Suprapubic skin (tissue), 4 donors: ENCODE results near the gene RABAC1. TPM values are rescaled to one million over a fixed set of nuclear protein-coding genes. Genes with fewer than 3 reads are reported as not detected.

Source experiments
- DNase-seq, 2 donors: peaks; one replicate each; pipeline ENCODE4 v3.0.0-alpha.2; 2019; ENCODE audit warnings: low spot score in 2 of 2
- H3K27ac ChIP-seq: fragments of 200-600 bp; sonication (generic); one replicate; pipeline ENCODE4 v1.5.1; 2019
- H3K27me3 ChIP-seq: fragments of 200-600 bp; sonication (generic); one replicate; pipeline ENCODE4 v1.5.1; 2019
- H3K36me3 ChIP-seq: fragments of 200-600 bp; sonication (generic); one replicate; pipeline ENCODE4 v1.5.1; 2019
- H3K4me1 ChIP-seq: fragments of 200-600 bp; sonication (generic); one replicate; pipeline ENCODE4 v1.5.1; 2019
- H3K4me3 ChIP-seq: fragments of 200-600 bp; sonication (generic); one replicate; pipeline ENCODE4 v1.5.1; 2019; ENCODE audit warnings: mild to moderate bottlenecking
- H3K9me3 ChIP-seq: fragments of 200-600 bp; sonication (generic); one replicate; pipeline ENCODE4 v1.5.1; 2019
- CTCF ChIP-seq, 2 donors: fragments of 200-600 bp in 1 of 2; fragments of 450-650 bp in 1 of 2; sonication (generic) in 1 of 2; IDR thresholded peaks; one replicate each; pipeline ENCODE4 v1.5.1; 2016 to 2019; ENCODE audit warnings: antibody characterized with exemption in 2 of 2, mild to moderate bottlenecking in 1 of 2, moderate library complexity in 1 of 2
- EP300 ChIP-seq: sonication (generic); formaldehyde crosslinking; IDR thresholded peaks from one replicate; pipeline ENCODE4 v1.6.1; 2017; ENCODE audit warnings: antibody characterized with exemption
- POLR2A ChIP-seq, 2 donors: fragments of 450-650 bp; IDR thresholded peaks; one replicate each; pipeline ENCODE4 v1.6.1; 2017; ENCODE audit warnings: antibody characterized with exemption in 2 of 2, mild to moderate bottlenecking in 2 of 2, moderate library complexity in 2 of 2
- POLR2AphosphoS5 ChIP-seq, 3 donors: sonication (generic); formaldehyde crosslinking; IDR thresholded peaks; one replicate each; pipeline ENCODE4 v1.6.1; 2017; ENCODE audit warnings: antibody characterized with exemption in 3 of 3
- WGBS: methylation state at CpG from one replicate; pipeline ENCODE4 v1.1.5; 2018; 5-methylcytosine and 5-hydroxymethylcytosine counted together
- total RNA-seq, 4 donors: library from RNA; depleted of rRNA; stranded (reverse); fragments of >200 nt; gene quantifications; one replicate each; pipeline ENCODE4 v1.1.0, GENCODE V29; 2016

The RABAC1 gene
- total RNA-seq, 4 donors from 2014 or later, result 75.2 to 137 (median 125) TPM

DNA sequence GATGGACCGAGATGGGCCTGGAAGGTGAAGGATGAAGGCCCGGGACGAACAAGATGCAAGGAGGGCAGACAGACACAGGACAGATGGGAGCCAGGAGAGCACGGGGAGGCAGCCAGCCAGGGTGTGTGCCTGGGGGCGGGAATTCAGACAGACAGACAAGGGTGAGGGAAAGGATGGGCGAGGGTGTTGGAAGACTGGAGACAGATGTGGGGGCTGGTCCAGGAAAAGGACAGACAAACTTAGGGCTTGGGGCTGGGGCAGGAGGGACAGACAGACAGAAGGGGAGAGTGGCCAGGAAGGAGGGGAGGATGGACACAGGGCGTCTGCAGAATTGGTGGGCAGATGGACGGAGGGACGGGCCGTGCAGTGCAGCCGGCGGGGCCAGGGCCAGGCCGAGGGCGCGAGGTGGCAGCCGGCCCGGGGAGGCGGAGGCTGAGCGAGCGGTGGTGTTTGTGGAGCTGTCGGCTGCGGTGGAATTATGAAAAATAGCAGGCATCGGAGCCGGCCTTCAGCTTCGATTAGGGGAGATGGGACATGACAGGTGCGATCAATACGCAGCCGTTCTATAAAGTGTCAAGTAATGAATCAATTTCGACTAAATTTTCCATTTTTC, 26.3 kb downstream of the RABAC1 start:
- TF ChIP-seq POLR2A (IDR thresholded peaks at IDR 0.05) (no peak), CTCF (IDR thresholded peaks at IDR 0.05) (no peak), POLR2AphosphoS5 (IDR thresholded peaks at IDR 0.05) (no peak), EP300 (no peak)
- Histone ChIP-seq H3K27me3 (peaks cover 100% of the 10 kb centered on the region), H3K4me1 (peaks cover 22% of the 10 kb centered on the region), H3K9me3 (no peaks in the 10 kb centered on the region), H3K4me3 (no peak overlapping the region), H3K36me3 (no peaks in the 10 kb centered on the region), H3K27ac (no peak overlapping the region)
- DNase-seq, result no peak
- WGBS, result 30% methylated on average over 29 of the region's 29 CpGs

DNA sequence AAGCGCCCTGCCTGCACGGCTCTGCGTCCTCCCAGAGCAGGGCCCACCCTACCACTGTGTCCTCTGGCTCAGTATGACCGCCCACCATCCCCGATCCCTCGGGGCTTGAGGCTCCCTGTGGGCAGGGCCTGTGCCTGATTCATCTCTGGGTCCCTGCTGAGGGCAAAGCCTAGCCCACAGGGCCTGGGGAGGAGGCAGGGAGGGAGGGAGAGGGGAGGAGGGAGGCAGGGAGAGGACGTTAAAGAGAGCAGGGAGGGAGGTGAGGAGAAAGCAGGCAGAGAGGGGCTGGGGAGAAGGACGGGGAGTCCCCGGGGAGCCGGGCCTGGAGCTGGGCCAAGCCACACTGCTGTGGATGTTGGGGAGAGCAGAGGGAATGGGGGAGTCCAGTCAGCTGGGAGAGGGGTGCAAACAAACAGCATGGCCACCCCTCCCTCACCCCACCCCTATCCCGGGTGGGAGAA, 26.8 kb downstream of the RABAC1 start:
- Histone ChIP-seq H3K27ac (no peak overlapping the region), H3K36me3 (no peaks in the 10 kb centered on the region), H3K9me3 (no peaks in the 10 kb centered on the region), H3K27me3 (peaks cover 100% of the 10 kb centered on the region), H3K4me3 (no peak overlapping the region), H3K4me1 (peaks cover 25% of the 10 kb centered on the region)
- no peak for TF ChIP-seq POLR2A (IDR thresholded peaks at IDR 0.05)
- WGBS, result 8% methylated on average over 8 of the region's 11 CpGs
- no peak for DNase-seq

DNA sequence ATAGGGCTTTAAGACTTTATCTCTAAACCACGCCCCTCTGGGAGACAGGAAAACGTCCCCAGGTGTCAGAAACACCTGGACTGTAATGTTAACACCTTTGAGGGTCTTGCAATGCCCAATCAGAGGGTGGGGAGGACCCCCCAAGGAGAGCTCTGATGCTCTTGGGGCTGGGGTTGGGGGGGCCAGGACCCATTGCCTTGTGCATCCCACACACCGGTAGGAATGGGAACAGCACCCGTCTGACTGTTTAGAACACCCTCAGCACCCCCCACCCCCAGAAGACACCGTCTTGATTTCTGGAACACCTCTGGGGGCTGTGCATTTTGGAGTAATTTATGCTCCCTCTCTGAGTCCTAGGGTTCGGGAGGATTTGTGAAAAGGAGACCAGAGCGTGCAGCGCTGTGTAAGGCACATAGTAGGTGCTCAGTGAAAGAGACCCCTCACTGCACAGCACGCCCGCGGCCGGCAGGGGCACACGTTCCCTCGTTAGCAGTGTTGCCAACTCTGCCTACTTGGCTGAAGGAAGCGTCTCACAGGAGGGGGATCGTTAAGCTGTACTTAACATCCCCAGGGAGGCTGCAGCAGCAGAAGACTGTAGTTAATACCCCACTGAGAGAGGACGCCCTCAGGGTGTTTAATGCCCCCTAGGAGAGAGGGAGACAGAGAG, 28.1 kb downstream of the RABAC1 start:
- Histone ChIP-seq H3K4me1 (peaks cover 24% of the 10 kb centered on the region), H3K27ac (no peak overlapping the region), H3K9me3 (no peaks in the 10 kb centered on the region), H3K27me3 (peaks cover 99% of the 10 kb centered on the region), H3K4me3 (no peak overlapping the region), H3K36me3 (no peaks in the 10 kb centered on the region)
- TF ChIP-seq CTCF (IDR thresholded peaks at IDR 0.05) (no peak), POLR2AphosphoS5 (IDR thresholded peaks at IDR 0.05) (no peak), EP300 (no peak), POLR2A (IDR thresholded peaks at IDR 0.05) (no peak)
- DNase-seq, result no peak
- 18% methylated on average over 9 of the region's 17 CpGs for WGBS

- Histone ChIP-seq H3K9me3 (no peaks in the 10 kb centered on the region), H3K4me3 (no peak overlapping the region), H3K4me1 (peaks cover 17% of the 10 kb centered on the region), H3K27ac (no peak overlapping the region), H3K27me3 (peaks cover 99% of the 10 kb centered on the region), H3K36me3 (no peaks in the 10 kb centered on the region)
- TF ChIP-seq POLR2AphosphoS5 (IDR thresholded peaks at IDR 0.05) (no peak), EP300 (no peak)
- 25% methylated on average over 5 of the region's 7 CpGs for WGBS
- DNase-seq, result no peak
Observed at GRCh38 chr19:41930322-41930722, 28.8 kb downstream of the RABAC1 start.

DNA sequence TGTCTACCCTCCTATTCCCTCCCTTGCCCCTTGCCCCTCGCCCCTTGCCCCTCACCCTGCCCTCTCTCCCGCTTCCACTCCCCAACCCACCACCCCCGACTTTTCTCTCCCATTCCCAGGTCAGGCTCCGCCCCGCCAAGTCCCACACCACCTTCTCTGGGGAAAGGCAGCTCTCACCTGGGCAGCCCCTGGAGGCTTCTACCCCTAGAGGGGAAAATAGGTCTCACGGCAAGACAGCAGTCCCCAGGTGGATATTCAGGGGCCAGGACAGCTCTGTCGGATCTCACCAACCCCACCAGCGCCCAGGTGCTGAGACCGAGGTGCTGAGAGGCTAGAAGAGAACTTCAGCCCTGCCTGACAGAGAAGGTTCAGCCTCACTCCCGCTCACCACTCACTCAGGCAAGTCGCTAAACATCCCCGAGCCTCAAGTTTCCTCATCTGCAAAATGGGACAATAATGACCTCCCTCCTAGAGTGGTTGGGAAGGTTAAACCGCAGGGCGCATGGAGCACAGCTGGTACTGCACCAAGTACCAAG, 29.5 kb downstream of the RABAC1 start:
- DNase-seq, result no peak
- no peak overlapping the region for H3K27ac ChIP-seq
- H3K4me3 ChIP-seq, result no peak overlapping the region
- H3K27me3 ChIP-seq, result peaks cover 99% of the 10 kb centered on the region
- WGBS, result 34% methylated on average over 12 of the region's 14 CpGs
- H3K9me3 ChIP-seq, result no peaks in the 10 kb centered on the region
- no peak for TF ChIP-seq POLR2A (IDR thresholded peaks at IDR 0.05)
- TF ChIP-seq POLR2AphosphoS5 (IDR thresholded peaks at IDR 0.05), result no peak
- no peak for TF ChIP-seq CTCF (IDR thresholded peaks at IDR 0.05)
- no peak for TF ChIP-seq EP300
- H3K4me1 ChIP-seq, result peaks cover 17% of the 10 kb centered on the region
- no peaks in the 10 kb centered on the region for H3K36me3 ChIP-seq

DNA sequence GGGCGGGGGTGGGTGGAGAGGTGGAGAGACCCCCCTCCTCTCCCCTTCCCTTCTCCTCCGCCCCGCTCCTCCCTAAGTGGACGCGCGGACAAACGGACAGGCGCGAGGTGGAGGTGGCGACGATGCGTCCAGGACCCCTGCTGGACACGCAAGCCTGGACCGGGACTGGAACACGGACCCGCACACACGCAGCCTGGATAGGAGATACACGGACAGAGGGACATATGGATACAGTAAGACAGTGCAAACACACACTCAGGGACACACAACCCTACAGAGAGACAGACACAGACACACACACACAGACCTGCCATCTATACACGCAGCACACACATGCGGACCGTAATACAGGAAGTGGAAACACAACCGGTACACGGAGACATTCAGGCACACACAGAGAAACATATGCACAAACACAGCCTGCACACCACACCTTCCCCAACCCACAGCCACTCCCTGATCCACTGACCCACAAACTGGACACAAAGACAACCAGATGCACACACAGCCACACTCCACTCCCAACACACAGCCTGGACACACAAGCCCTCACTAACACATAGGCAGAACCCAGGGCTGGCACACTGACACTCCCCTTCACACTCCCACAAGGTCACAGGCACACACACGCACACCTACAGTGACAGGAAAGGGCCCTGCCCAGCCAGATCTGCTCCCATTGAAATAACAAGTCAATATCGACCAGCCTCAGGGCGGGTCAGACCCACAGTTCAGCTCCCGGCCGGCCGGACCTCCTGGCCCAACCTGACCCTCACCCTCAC, 30.2 kb downstream of the RABAC1 start:
- H3K4me1 ChIP-seq, result peaks cover 17% of the 10 kb centered on the region
- TF ChIP-seq POLR2AphosphoS5 (IDR thresholded peaks at IDR 0.05), result no peak
- no peak for TF ChIP-seq CTCF (IDR thresholded peaks at IDR 0.05)
- no peak for TF ChIP-seq POLR2A (IDR thresholded peaks at IDR 0.05)
- no peak for TF ChIP-seq EP300
- H3K9me3 ChIP-seq, result no peaks in the 10 kb centered on the region
- H3K27me3 ChIP-seq, result peaks cover 99% of the 10 kb centered on the region
- WGBS, result 7% methylated on average over 23 of the region's 29 CpGs
- H3K4me3 ChIP-seq, result peak overlapping the region; percentile 51
- H3K27ac ChIP-seq, result no peak overlapping the region
- no peaks in the 10 kb centered on the region for H3K36me3 ChIP-seq
- DNase-seq, result no peak
